HG03354 (cell line): ENCODE data around the gene IQCK.
"Not testable (repeated sequence)": the region's sequence is repeated elsewhere in the genome, so short reads cannot be mapped to it uniquely, and the experiment has no call there.

Source experiments
- ATAC-seq: cut with Tn5 transposase; IDR thresholded peaks from one replicate; pipeline ENCODE4 v1.9.1; 2021; ENCODE audit warnings: mild to moderate bottlenecking; ENCODE audit not compliant: unreplicated experiment, poor library complexity, severe bottlenecking

IQCK gene

DNA sequence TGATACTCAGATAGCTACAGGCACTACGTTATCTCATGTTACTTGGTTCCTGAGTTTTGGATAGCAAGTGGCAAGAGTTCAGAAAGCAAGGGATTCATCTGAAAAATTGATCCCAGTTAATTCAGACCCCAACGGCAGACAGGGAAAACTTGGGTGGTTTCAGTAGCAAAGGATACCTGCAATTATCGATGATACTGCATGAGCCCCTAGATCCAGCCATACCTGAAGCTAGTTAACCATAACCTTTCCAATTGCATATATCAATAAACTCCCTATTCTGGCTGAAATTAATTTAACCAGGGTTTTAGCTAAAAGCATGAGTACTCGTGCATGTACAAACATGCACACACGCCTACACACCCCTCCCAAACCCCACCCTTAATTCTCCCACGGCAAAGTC, 4.4 kb upstream of the IQCK start:
- ATAC-seq = no peak

DNA sequence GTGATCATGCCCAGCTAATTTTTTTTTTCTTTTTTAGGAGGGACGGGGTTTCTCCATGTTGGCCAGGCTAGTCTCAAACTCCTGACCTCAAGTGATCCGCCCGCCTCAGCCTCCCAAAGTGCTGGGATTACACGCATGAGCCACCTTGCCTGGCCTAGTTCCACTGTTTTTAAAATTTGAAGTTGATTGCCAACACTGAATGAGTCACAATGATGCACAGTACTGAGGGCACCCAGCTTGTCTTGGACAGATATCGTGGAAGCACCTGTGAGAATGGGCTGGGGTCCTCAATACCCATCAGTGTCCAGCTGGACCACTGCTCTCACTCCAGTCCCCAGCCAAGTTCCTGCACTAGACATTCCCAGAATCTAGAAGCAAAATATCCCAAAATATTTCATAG, 2.5 kb upstream of the IQCK start:
- no peak for ATAC-seq

DNA sequence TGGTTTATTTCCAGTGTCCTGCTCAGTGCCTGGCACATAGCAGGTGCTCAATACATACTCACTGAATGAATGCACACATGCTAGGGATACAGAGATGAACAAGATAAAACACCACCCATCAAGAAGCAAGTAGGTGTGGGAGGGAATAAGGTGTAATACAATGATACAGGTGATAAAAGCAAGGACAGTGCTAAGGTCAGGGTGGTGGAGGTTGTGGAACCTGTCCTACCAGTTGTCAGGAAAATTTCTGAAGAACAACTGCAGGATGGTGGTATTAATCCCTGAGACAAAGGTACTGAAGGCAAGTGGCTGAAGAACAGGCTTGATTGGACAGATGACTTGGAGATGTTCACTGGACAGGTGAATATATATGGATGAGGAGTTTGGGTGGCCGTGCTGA, 1.9 kb upstream of the IQCK start:
- no peak for ATAC-seq

DNA sequence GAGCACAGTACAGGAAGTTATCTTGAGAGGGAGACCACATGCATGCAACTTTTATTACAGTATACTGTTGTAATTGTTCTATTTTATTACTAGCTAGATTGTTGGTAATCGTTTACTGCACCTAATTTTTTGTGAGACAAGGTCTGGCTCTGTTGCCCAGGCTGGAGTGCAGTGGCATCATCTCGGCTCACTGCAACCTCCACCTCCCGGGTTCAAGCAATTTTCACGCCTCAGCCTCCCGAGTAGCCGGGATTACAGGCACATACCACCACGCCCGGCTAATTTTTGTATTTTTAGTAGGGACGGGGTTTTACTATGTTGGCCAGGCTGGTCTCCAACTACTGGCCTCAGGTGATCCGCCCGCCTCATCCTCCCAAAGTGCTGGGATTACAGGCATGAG, 1.3 kb upstream of the IQCK start:
- not testable (repeated sequence) for ATAC-seq

DNA sequence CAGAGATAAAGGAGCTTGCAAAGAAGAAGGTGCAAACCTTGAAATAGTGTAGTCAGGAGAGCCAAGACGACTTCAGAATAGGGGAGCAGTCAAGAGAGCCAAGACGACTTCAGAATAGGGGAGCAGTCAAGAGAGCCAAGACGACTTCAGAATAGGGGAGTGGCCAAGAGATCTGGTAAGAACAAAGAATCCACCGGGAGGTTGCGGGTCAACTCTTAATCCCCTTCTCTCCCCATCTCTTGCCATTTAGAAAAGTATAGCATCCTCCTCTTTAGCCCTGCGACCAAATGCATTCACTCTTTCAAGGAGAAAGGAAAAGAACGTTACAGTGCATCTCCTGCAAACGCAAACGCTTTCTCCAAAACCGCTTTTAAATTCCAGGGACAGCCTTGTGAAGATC, 757 bp upstream of the IQCK start:
- ATAC-seq = no peak

DNA sequence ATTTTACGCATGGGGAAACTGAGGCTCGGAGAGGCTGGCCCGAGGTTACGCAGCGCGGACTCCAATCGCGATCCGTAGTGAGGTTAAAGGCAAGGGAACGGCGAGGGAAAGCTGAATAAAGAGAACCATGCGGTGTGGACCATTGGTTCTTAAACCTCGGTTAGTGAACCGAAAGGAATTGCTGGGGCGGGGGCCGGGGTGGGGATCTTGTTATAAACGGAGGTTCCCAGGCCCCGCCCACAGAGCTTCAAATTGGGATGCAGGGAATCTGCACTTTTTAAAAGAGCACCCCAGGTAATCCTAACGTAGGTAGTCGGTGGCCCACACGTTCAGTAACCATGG, 524 bp downstream of the IQCK start:
- ATAC-seq = no peak

DNA sequence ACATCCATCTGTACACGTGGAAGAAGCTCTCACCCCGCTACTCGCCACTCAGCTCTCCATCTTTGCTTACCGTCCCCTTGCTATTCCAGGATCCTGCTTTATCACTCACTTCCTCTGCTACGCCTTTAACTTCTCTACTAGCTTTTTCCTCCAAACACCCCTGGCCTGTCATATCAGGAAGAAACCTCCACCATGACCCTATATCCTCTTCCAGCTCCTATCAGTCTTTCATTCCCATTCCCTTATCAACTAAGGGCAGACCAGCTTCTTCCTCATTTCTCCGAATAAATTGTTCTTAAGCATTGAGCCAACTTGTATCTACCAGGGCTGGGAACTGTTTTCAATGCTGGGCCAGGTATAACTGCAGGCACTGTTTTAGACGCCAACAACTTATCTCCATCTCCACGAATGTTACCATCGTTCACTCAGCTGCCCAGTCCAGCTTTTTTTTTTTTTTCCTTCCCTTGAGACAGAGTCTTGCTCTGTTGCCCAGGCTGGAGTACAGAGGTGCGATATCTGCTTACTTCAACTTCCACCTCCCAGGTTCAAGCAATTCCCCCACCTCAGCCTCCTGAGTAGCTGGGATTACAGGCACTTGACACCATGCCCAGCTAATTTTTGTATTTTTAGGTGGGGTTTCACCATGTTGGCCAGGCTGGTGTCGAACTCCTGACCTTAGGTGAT, 4.3 kb downstream of the IQCK start:
- ATAC-seq = no peak

DNA sequence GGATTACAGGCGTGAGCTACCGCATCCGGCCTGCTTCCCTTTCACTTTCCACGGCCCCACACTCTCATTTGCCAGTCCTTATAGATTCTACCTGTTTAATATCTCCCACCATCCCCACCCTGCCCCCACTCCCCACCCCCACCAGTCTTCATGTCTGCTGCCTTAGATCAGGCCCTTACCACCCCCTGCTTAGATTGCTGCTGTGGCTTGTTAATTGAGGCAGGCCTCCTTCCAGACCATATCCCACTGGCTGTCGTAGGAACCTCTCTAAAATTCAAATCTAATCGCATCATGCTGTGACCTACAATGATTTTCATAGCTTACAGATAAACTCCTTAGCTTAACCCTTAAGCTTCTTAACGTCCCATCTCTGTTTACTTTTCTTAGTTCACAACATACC, 4.9 kb downstream of the IQCK start:
- no peak for ATAC-seq

DNA sequence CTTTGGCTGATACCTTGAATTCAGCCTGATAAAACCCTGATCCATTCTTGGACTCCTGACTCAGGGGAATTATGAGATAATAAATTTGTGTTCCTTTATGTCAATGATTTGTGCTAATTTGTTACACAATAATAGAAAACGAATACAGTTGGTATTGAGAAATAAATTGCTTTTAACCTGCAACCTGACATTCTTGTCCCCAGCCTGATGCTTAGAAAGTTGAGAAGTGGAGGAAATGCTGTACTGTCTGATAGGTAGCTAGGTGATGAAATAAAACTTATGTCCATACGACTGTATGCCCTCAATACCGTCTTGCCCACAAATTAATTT, 10.5 kb downstream of the IQCK start:
- ATAC-seq = no peak

DNA sequence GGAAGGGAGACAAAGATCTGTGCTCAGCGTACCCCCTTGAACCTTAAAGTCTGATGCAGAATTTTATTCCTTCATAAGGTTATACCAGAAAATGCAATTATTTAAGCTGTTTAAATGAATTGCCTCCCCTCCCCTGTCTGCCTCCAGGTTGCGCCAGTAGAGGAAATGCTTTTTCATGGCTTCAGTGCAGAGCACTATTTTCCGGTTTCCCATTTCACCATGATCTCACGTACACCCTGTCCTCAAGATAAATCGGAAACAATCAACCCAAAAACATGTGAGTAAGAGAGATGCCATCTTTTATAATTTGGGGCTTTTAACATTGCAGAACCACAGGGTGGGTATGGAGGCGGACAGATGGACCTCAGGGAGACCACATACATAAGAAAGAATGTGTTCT, 15.5 kb downstream of the IQCK start:
- no peak for ATAC-seq

DNA sequence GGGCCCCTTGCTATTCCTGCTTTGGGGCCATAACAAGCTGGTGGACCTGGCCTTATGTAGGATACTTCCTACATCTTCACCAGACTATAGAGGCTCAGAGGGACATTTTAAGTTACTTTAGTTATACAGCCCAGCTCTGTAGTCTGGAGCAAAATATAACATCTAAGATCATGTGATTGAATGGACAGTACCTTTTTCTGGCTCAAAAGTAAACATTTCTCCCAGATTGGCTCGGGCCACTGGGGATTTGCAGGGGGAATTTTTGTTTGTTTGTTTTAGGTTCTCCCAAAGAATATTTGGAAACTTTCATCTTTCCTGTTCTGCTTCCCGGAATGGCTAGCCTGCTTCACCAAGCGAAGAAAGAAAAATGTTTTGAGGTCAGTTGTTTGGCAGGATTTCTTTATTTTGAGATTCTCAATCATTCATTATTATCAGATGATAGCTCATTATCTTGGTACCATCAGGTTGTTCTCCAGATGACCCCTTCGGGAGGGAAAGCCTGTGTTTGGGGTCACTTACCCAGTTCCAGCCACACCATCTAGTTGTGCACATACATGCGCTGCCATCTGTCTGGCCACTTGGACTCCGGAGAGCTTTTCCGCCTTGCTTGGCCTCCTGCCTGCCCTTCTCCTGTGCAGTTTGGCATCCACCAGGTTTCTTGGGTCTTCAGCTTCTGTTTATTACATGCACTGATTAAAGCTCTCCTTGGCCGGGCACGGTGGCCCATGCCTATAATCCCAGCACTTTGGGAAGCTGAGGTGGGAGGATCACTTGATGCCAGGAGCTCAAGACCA, 17.2 kb downstream of the IQCK start:
- ATAC-seq = no peak

DNA sequence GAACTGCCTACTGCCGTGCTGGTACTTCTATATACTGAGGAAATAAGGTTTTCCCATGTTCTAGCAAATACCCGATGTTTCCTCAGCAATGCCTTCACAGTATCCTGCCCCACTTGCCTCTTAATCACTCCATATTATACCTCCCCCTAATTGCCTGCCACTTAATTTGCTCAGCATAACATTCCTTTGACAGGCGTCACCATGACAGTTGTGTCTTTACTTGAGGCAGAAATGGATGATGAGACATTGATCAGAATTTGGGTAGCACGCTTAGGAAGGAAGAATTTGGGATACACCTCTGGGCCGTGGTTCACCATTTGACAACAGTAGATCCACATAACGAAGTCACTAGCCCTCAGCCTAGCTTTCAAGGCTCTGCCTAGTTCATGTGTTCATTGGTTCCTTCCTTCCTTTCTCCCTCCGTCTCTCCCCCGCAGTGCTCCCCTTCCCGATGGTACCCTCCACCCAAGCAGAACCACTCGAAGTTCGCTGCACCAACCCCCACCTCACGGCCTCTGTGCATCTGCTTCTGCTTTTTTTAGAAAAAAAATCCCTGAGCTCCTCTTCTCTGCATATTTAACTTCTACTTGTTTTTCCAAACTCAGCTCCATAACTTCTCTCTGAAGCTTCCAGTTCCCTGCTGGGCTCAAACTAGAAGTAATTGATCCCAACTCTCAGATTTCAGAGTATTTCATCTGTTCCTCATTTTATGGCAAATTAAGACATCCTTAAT, 19.4 kb downstream of the IQCK start:
- ATAC-seq = no peak

DNA sequence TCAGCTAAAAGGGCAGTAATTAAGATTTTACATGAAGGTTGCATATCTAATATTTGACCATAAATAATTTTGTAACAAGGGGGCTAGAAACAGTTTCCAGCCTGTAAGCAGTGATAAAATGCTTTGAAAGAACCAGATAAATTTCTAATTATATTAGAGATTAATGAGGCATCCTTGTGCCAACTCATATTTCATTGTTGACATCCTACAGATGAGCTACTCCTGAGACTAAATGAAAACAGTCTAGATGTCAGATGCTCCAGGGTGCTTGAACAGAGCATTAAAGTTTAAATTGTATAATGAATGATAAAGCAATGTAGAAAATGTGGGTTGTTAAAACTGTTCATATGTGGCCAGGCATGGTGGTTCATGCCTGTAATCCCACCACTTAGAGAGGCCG, 23.3 kb downstream of the IQCK start:
- no peak for ATAC-seq

DNA sequence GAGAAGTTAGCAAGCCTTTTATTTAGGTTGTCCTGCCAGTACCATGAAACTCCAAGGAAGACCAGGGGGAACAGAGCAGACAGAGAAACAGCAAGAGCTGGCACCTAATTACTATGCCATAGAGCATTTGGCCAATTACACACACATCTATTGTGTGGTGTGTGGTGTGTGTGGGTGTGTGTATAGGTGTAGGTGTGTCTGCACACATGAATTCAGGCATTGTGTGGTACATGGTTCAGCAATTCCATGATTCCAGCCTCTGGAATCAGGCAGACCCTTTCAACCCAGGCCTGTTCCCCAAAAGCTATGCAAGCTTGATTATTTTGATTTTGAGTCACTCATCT, 25.7 kb downstream of the IQCK start:
- no peak for ATAC-seq

DNA sequence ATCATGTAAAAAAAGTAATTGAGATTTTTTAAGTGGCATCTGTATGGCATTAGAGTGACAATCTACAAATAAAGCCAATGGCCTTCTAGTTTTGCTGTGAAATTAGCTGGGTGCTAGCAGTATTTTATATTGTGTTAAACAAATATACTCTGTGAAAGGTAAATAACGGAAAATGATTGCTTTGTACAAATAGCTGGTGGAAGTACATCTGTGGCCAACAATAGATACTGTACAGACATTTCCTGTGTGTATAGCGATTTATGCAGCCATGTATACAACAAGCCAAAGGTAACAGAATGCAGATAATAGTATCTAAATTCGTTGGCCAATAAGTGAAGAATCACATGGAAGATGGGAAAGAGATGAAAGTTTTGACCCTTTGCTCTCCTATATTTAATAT, 26.6 kb downstream of the IQCK start:
- no peak for ATAC-seq

DNA sequence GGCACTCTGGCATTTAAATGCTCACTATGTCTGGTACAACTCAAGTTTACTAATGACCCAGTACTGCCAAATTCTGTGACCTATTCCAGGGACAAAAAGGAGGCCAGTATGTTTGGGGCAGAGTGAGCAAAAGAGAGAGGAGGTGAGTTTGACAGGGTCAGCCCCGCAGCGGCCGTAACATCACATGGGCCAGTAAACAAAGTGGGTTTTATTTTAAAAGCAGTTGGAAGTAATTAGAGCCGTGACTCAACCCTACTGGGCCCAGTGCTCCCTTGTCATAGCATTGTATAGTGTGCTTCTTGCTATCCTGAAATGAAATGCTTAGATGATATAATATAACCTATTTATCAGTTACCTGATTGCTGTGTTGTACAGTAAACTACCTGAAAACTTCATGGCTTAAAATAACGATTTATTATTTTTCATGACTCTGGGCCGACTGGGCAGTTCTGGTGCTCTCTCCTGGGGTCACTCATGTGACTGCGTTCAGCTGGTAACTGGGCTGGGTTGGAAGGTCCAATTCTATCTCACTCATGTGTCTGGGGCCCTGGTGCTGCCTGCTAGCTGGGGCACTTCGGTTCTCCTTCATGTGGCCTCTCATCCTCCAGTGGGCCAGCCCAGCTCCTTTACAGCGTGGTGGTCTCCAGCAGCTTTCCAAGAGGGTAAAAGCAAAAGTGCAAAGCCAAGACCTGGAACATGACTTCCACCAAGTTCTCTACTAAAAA, 27.4 kb downstream of the IQCK start:
- no peak for ATAC-seq

DNA sequence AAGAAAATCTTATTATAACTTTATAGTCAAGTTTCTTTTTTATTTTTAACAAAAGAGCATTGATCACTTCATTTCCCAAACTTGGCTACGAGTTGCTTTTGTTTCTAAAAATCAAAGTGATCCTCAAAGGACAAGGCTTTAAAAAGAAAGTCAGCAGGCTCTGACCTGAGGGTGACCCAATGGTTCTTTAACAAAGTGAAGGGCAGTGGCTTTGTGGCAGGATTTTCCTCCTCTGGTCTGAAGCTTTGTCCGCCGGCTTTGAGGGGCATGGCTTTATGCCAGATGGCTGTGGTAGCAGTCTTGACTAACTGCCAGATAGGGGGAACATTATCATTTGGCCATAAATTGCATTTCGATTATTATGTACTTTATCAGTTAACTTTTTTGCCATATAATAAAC, 28.5 kb downstream of the IQCK start:
- ATAC-seq = no peak

DNA sequence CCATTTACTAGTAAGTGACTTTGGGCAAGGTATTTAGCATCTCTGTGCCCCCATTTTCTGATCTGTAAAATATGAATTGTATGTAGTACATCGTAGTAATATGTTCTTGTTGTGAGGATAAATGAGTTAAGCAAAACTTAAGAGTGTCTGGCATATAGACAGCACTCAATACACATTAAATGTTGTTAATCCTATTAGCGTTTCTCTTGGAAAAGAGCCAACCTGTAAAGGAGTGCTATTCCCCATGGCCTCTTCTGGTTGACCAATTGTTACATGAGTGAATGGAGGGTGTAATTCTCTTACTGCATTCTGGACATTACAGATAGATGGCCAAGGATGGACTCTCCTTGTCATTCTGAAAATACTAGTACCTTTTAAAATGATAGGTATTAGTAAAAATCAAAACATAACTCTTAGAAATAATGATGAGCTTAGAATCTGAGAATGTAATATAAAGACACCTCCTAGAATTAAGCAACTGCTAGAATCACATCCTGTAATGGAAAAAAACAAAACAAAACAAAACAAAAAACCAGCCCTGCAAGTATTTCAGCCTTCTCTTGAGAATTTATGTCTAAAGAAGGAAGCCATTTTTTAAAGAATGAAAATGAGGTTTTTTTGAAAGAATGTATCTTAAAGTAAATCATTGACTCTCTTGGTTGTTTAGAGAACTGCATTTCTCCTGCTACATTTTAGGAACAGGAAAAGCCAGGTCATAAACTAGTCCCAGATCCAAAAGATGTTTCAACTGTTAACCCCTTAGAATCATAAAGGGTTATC, 30.5 kb downstream of the IQCK start:
- no peak for ATAC-seq

DNA sequence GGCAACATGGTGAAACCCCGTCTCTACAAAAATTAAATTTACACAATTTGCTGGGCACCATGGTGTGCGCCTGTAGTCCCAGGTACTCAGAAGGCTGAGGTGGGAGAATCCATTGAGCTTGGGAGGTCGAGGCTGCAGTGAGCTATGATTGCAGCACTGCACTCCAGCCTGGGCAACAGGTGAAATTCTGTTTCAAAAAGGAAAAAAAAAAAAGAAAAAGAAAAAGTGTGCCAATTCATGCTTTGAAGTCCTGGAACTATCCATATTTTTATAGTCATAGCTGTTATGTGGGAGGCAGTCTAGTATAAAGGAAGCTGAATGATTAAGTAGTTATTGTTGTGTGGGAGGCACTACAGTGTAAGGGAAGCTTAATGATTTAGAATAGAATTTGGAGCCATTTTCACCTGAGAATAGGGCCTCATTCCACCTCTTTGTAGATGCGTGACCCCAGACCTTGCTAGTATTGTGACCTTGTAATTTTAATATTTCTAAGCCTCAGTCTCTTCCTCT, 31.6 kb downstream of the IQCK start:
- ATAC-seq = no peak
